ENCODE data around the gene OR2T1. TPM values are rescaled to one million over a fixed set of nuclear protein-coding genes. Genes with fewer than 3 reads are reported as not detected.
"Not testable (repeated sequence)": the region's sequence is repeated elsewhere in the genome, so short reads cannot be mapped to it uniquely, and the experiment has no call there.

Gene OR2T1
- total RNA-seq, 8 experiments from 2014 or later, result 0.13 to 0.62 (median 0.34) TPM; not detected in 4

DNA sequence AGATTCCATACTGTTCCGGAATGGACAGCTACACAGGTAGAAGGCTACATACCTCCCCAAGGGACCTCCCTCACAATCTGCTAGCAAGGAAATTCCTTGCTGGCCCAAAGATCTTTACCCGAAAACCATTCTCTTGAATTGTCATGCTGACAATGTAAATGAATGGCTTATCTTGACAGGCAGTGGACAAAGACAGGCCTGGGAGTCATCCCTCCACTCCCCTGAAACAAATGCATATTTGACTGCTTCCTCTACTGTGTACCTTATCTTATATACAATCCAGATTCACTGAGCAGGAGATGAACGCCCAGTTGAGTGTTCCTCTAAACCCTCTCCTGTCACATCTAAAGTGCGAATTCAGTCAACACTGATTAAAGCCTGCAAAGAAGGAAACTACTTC, 41.8 kb downstream of the OR2T1 start:
- H3K4me1 ChIP-seq (replicated peaks in 1 of 2); H3K27ac ChIP-seq; in situ Hi-C loops (cut with MboI; ENCODE audit: low pct_unique_long_range_greater_than_20kb in 2 of 9, low sequenced_read_pairs in 9 of 9, unreplicated experiment in 9 of 9); H3K4me3 ChIP-seq: not testable (repeated sequence)
- 8 to 100% (median 67%) methylated on average over 1 to 4 of the region's 4 CpGs for WGBS, 10 experiments
- peak in 1 of 8 experiments; percentile 55 for ATAC-seq (replicated peaks in 6 of 8)

DNA sequence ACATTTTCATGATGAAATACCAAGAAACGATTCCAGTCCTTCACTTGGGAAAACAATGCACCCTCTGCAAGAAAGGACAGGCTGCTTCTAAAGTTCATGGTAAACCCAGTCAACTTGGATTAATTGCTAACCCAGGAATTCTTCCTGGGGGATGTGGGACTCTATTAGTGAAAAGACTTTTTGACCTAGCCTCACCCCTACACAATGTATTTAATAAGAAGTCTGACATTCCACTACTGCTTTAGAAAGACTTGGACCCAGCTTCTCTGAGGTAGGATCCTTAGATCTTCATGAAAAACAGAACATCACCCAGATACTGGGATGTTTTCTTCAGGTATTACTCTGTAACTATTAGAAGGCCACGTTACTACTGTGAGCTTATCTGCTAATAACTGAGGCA, 42.6 kb downstream of the OR2T1 start, which contains the start of gene OR2T2:
TSS of gene OR2T2 (plus strand) at position 239 of the 400 bp plus-strand sequence. CDS start 7,161 bp downstream, outside the sequence.
- in situ Hi-C loops (cut with MboI; ENCODE audit: low pct_unique_long_range_greater_than_20kb in 2 of 9, low sequenced_read_pairs in 9 of 9, unreplicated experiment in 9 of 9); H3K4me3 ChIP-seq; H3K4me1 ChIP-seq (replicated peaks in 1 of 2); ATAC-seq (replicated peaks in 6 of 8); H3K27ac ChIP-seq: not testable (repeated sequence)
- no CpG with 5 or more reads among the region's 2 CpGs for WGBS, 10 experiments

DNA sequence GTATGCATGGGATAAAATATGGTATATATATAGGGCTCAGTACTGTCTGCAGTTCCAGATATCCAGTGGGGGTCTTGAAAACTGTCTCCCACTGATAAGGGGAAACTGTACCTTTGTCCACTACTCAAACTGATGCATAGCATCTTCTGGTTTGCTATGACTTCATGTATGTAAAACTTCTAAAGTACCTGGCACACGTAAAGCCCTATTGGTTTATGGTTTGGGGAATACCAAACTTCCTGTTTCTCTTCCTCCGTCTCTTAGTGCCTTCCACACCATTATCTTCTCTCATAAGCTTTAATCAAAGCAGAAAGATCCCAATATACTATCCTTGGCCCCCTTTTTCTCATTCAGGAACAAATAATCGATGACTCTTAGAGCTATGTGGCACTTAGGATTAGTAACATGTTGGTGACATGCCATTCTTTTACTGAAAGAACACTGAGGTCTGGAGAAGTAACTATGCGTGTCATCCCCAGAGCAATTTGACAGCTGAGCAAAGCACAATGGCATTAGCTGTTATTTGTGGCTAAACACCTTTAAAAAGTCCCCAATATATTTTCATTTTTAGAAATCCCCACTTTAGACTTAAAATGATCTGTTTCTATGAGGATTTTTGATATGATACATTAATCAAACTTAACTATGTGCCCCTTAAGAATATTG, 45.7 kb downstream of the OR2T1 start:
- in situ Hi-C loops (cut with MboI; ENCODE audit: low pct_unique_long_range_greater_than_20kb in 2 of 9, low sequenced_read_pairs in 9 of 9, unreplicated experiment in 9 of 9); H3K4me3 ChIP-seq; H3K27ac ChIP-seq; ATAC-seq (replicated peaks in 6 of 8); H3K4me1 ChIP-seq (replicated peaks in 1 of 2): not testable (repeated sequence)
- WGBS, 10 experiments, result no CpG with 5 or more reads among the region's 4 CpGs

DNA sequence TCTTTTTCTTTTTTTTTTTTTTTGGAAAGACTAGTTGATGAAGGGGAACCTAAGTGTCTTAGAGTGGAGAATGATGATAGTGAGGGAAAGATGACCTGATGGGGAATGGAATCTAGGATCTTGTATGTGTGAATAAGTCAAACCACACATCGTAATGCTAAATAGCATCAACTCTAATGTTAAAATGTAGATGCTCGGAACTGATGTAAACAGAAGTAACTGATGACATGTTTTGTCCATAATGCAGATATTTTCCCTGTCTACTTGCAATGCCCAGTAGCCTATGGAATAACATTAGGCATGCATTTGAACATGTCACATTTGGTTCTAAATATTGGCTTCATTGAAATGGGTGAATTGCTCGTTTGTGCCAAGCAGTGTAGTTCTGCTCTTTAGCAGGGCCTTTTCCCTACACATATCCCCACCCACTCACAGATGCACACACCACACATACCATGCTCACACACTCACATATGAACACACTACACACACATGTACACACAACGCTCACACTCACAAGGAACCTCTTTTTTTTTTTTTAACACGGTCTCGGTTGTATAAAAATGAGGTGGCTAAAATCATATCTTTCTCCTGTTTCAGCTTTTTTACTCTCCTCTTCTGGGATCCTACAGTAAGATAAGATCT, 47.1 kb downstream of the OR2T1 start:
- WGBS, 10 experiments, result 0 to 80% (median 20%) methylated on average over 1 of the region's 6 CpGs; no CpG with 5 or more reads in 7 of the 10 experiments
- ATAC-seq (replicated peaks in 6 of 8); H3K4me3 ChIP-seq; in situ Hi-C loops (cut with MboI; ENCODE audit: low pct_unique_long_range_greater_than_20kb in 2 of 9, low sequenced_read_pairs in 9 of 9, unreplicated experiment in 9 of 9); H3K27ac ChIP-seq; H3K4me1 ChIP-seq (replicated peaks in 1 of 2): not testable (repeated sequence)

DNA sequence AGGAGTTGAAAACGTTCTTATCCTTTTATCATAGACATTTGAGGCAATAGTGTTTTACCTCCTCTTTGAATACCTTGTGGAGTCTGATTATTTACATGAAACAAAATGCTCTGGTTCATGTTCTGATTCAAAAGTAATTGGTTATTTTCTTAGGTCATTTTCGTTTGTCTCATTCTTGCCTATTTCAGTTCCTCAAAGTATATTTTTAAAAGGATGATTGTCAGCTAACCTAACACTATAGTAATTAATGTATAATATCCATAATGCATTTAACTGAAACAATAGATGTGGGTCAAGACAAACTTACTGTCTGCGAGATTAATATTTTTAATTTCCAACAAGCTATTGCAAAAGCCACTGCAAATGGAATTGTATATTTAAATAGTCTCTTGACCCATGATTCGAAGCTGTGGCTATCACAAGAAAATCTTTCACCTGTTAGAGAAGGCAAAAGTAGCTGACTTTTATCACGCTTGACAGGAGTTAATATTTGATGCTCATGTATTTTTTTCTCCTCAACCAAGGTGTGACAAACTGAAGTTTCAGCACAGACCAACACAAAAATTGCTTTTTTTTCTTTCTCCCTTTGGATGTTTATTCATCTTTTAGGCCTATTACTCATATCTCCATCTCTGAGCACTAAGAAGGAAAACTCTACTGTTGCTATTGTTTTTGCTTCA, 47.8 kb downstream of the OR2T1 start:
- H3K27ac ChIP-seq; in situ Hi-C loops (cut with MboI; ENCODE audit: low pct_unique_long_range_greater_than_20kb in 2 of 9, low sequenced_read_pairs in 9 of 9, unreplicated experiment in 9 of 9); ATAC-seq (replicated peaks in 6 of 8); H3K4me1 ChIP-seq (replicated peaks in 1 of 2); H3K4me3 ChIP-seq: not testable (repeated sequence)
- WGBS, 10 experiments, result 17 to 20% methylated on average over 1 to 2 of the region's 5 CpGs; no CpG with 5 or more reads in 8 of the 10 experiments

DNA sequence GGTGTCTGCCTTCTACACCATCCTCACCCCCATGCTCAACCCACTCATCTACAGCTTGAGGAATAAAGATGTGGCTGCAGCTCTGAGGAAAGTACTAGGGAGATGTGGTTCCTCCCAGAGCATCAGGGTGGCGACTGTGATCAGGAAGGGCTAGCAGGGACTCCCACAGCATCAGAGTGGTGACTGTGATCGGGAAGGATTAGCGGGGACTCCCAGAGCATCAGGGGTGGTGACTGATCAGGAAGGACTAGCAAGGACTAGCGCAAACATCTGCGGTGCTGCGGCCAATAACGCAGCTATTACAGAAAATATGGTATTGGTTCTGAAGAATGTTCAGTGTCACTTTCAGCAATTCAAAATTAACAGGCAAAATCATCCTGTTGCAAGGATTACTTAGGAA, 50.8 kb downstream of the OR2T1 start:
- ATAC-seq (replicated peaks in 6 of 8); H3K4me3 ChIP-seq; H3K27ac ChIP-seq; in situ Hi-C loops (cut with MboI; ENCODE audit: low pct_unique_long_range_greater_than_20kb in 2 of 9, low sequenced_read_pairs in 9 of 9, unreplicated experiment in 9 of 9); H3K4me1 ChIP-seq (replicated peaks in 1 of 2): not testable (repeated sequence)
- WGBS, 10 experiments, result no CpG with 5 or more reads among the region's 7 CpGs

DNA sequence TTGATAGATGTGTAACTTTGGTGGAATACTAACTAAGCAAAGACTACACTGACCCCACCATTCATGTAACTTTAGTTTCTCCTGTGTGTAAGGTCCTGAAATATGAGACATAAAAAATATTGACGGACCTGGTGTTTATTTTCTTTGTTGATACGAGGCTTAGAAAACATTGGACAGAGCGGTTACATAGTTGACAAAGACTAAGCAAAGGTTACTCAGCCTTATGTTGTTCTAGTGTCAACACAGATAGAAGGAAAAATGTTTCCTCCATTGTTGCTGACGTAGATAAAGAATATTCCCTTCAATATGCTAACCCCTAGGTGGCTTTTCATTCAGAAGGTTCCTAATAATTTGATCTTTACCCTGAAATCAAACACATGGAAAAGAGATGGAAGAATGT, 52.2 kb downstream of the OR2T1 start:
- ATAC-seq (replicated peaks in 6 of 8); H3K4me3 ChIP-seq; in situ Hi-C loops (cut with MboI; ENCODE audit: low pct_unique_long_range_greater_than_20kb in 2 of 9, low sequenced_read_pairs in 9 of 9, unreplicated experiment in 9 of 9); H3K27ac ChIP-seq; H3K4me1 ChIP-seq (replicated peaks in 1 of 2): not testable (repeated sequence)
- WGBS, 10 experiments, result no CpG with 5 or more reads among the region's 4 CpGs

DNA sequence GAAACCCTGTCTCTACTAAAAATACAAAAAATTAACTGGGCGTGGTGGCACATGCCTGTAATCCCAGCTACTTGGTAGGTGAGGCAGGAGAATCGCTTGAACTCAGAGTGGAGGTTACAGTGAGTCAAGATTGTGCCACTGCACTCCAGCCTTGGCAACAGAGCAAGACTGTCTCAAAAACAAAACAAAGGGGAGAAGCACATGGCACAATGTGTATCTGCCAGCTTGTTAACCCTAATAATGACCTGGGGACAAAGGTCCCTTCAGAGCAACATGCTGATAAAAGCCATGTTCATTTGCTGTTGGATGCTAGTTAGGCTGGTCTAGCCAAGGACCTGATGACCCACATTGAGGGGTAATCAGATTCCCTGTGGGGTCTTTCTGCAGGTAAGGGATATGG, 53.8 kb downstream of the OR2T1 start:
- H3K27ac ChIP-seq; in situ Hi-C loops (cut with MboI; ENCODE audit: low pct_unique_long_range_greater_than_20kb in 2 of 9, low sequenced_read_pairs in 9 of 9, unreplicated experiment in 9 of 9); H3K4me3 ChIP-seq; ATAC-seq (replicated peaks in 6 of 8); H3K4me1 ChIP-seq (replicated peaks in 1 of 2): not testable (repeated sequence)
- WGBS, 10 experiments, result no CpG with 5 or more reads among the region's 2 CpGs

Other genes starting within 250 kb of the OR2T1 start
- gene OR2M2, start 228.2 kb upstream of the OR2T1 start, total RNA-seq, result under 1 TPM in 2 of 8 experiments, not detected in 6; 0.59 to 0.85 TPM
- gene OR2M3, start 205.8 kb upstream of the OR2T1 start, total RNA-seq, result under 1 TPM in 6 of 8 experiments, not detected in 2; 0.08 to 0.87 (median 0.41) TPM
- under 1 TPM; 0.05 to 0.80 (median 0.13) TPM for gene OR2M4, start 171.6 kb upstream of the OR2T1 start, total RNA-seq
- gene OR2T33, start 125.1 kb upstream of the OR2T1 start, total RNA-seq, result 1 to 10 TPM in 1 of 8 experiments, under 1 TPM in 5, not detected in 2; 0.14 to 1.0 (median 0.28) TPM
- 1 to 10 TPM in 2 of 8 experiments, under 1 TPM in 3, not detected in 3; 0.05 to 1.7 (median 0.41) TPM for gene OR2T12, start 99.6 kb upstream of the OR2T1 start, total RNA-seq
- gene OR2M7, start 78.5 kb upstream of the OR2T1 start, total RNA-seq, result under 1 TPM in 1 of 8 experiments, not detected in 7; 0.76 TPM
- under 1 TPM in 3 of 8 experiments, not detected in 5; 0.32 to 0.52 (median 0.49) TPM for gene OR14C36, start 54.3 kb upstream of the OR2T1 start, total RNA-seq
- under 1 TPM in 1 of 8 experiments, not detected in 7; 0.66 TPM for gene OR2T4, start 41.4 kb upstream of the OR2T1 start, total RNA-seq
- under 1 TPM in 4 of 8 experiments, not detected in 4; 0.14 to 0.66 (median 0.19) TPM for gene OR2T6, start 27.3 kb upstream of the OR2T1 start, total RNA-seq
- 1 to 10 TPM in 1 of 8 experiments, under 1 TPM in 4, not detected in 3; 0.31 to 1.7 (median 0.33) TPM for gene OR2T2, start 42.6 kb downstream of the OR2T1 start, total RNA-seq
- gene OR2T3, start 70.3 kb downstream of the OR2T1 start, total RNA-seq, result under 1 TPM in 2 of 8 experiments, not detected in 6; 0.38 to 0.80 TPM
- gene OR2T5, start 85.5 kb downstream of the OR2T1 start, total RNA-seq, result under 1 TPM in 1 of 8 experiments, not detected in 7; 0.21 TPM
- gene OR2G6, start 105.0 kb downstream of the OR2T1 start, total RNA-seq, result under 1 TPM in 3 of 8 experiments, not detected in 5; 0.09 to 0.24 (median 0.13) TPM
- gene OR2T29, start 159.7 kb downstream of the OR2T1 start, total RNA-seq, result under 1 TPM in 4 of 8 experiments, not detected in 4; 0.27 to 0.90 (median 0.43) TPM
- gene OR2T34, start 171.7 kb downstream of the OR2T1 start, total RNA-seq, result under 1 TPM in 3 of 8 experiments, not detected in 5; 0.32 to 0.81 (median 0.38) TPM
- gene OR2T10, start 194.7 kb downstream of the OR2T1 start, total RNA-seq, result under 1 TPM in 3 of 8 experiments, not detected in 5; 0.08 to 0.28 (median 0.09) TPM
- gene OR2T11, start 232.0 kb downstream of the OR2T1 start, total RNA-seq, result under 1 TPM in 4 of 8 experiments, not detected in 4; 0.05 to 0.38 (median 0.19) TPM
- under 1 TPM in 1 of 8 experiments, not detected in 7; 0.05 TPM for gene OR2T35, start 242.2 kb downstream of the OR2T1 start, total RNA-seq